Measurements from ENCODE around the gene PPP1R14C.

PPP1R14C gene

GRCh38 chr6:150271501-150272263 is 128.8 kb downstream of the PPP1R14C start:
- TF ChIP-seq, protein P1, sequence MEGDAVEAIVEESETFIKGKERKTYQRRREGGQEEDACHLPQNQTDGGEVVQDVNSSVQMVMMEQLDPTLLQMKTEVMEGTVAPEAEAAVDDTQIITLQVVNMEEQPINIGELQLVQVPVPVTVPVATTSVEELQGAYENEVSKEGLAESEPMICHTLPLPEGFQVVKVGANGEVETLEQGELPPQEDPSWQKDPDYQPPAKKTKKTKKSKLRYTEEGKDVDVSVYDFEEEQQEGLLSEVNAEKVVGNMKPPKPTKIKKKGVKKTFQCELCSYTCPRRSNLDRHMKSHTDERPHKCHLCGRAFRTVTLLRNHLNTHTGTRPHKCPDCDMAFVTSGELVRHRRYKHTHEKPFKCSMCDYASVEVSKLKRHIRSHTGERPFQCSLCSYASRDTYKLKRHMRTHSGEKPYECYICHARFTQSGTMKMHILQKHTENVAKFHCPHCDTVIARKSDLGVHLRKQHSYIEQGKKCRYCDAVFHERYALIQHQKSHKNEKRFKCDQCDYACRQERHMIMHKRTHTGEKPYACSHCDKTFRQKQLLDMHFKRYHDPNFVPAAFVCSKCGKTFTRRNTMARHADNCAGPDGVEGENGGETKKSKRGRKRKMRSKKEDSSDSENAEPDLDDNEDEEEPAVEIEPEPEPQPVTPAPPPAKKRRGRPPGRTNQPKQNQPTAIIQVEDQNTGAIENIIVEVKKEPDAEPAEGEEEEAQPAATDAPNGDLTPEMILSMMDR (IDR thresholded peaks at IDR 0.05; ENCODE audit: insufficient read depth, low read length, missing control alignments), result no peak
- DNase-seq (ENCODE audit: low read depth, low spot score), result no peak
- no peak overlapping the region for H3K4me3 ChIP-seq (ENCODE audit: low read depth, low read length)
- POLR2A ChIA-PET, result no interaction called here
- CTCF ChIA-PET, result interaction anchor here (1.0 to 1.3 kb wide), 3 partner anchors 14 to 191 kb away, joined by 3 read pairs; no protein-coding TSS in a partner anchor

GRCh38 chr6:150272264-150272975 is 129.6 kb downstream of the PPP1R14C start:
- DNase-seq (ENCODE audit: low read depth, low spot score), result no peak
- H3K4me3 ChIP-seq (ENCODE audit: low read depth, low read length), result no peak overlapping the region
- CTCF ChIA-PET, result interaction anchor here (1.0 to 1.1 kb wide), 2 partner anchors 46 to 192 kb away, joined by 3 read pairs; no protein-coding TSS in a partner anchor
- POLR2A ChIA-PET, result no interaction called here
- TF ChIP-seq, protein P1 (IDR thresholded peaks at IDR 0.05; ENCODE audit: insufficient read depth, low read length, missing control alignments), result no peak

GRCh38 chr6:150272976-150273315 is 130.1 kb downstream of the PPP1R14C start:
- TF ChIP-seq, protein P1 (IDR thresholded peaks at IDR 0.05; ENCODE audit: insufficient read depth, low read length, missing control alignments), result no peak
- CTCF ChIA-PET, result interaction anchor here (1.0 kb wide), 1 partner anchor 45 kb away, joined by 3 read pairs; no protein-coding TSS in a partner anchor
- DNase-seq (ENCODE audit: low read depth, low spot score), result no peak
- POLR2A ChIA-PET, result no interaction called here
- H3K4me3 ChIP-seq (ENCODE audit: low read depth, low read length), result no peak overlapping the region

DNA sequence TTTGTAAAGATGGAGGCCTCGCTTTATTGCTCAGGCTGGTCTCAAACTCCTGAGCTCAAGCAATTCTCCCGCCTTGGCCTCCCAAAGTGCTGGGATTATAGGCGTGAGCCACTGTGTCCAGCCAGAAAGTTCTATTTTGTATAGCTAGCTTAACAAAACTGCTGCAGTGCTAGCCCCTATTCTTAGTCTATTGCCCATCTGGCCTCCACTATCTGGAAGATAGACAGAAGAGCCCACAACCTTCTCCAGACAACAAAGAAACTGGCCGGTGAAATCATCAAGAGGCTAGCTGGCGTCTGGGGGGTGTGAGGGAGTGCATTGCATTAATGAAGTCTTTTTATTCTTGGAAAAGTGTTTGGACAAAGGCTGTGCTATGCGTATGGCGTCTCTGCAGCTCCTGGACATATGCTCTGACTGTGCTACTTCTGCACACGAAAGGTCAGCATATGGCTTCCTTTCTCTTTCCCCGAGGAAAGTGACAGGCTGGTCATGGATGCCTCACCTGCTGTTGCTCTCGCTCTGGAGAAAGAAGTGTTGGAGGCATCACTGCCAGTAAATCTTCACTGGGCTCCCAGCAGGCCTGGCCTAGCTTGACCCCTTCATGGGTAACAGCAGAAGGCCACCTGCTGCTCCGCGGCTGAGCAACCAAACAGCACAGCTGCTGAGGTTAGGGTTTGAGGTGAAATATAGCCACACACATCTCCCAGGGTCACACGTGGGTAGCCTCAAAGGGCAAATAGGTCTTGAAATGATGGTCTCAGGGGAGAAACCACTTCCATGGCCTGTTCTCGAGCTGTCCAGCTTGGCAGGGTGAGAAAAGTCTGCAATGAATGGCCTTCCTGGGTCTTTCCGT is 130.8 kb downstream of the PPP1R14C start:
- DNase-seq (ENCODE audit: low read depth, low spot score), result no peak
- H3K4me3 ChIP-seq (ENCODE audit: low read depth, low read length), result no peak overlapping the region
- TF ChIP-seq, protein P1 (IDR thresholded peaks at IDR 0.05; ENCODE audit: insufficient read depth, low read length, missing control alignments), result no peak
- CTCF ChIA-PET, result no interaction called here
- POLR2A ChIA-PET, result no interaction called here

DNA sequence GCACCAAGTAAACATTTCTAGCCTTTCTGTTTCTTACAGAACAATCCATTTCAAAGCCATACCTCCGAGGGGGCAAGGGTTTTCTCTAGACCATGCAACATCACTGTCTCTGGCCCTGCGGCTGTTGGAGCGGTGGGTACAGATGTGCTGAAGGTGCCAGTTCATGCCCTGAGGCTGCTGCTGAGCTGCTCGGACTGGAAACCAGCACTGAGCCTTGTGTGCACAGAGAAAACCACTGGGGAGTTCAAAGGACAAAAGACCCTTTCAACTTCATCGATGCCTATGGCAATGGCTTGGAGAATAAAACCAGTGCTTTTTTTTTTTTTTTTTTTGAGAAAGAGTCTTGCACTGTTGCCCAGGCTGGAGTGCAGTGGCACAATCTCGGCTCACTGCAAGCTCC is 132.6 kb downstream of the PPP1R14C start:
- no peak overlapping the region for H3K4me3 ChIP-seq (ENCODE audit: low read depth, low read length)
- TF ChIP-seq, protein P1 (IDR thresholded peaks at IDR 0.05; ENCODE audit: insufficient read depth, low read length, missing control alignments), result no peak
- ChIA-PET POLR2A (no interaction called here), CTCF (no interaction called here)
- DNase-seq (ENCODE audit: low read depth, low spot score), result no peak
